Endothelial cell (in vitro differentiated cells): ENCODE measurements around the gene SPDYE3. TPM values are rescaled to one million over a fixed set of nuclear protein-coding genes. Genes with fewer than 3 reads are reported as not detected.
"Not testable (repeated sequence)": the region's sequence is repeated elsewhere in the genome, so short reads cannot be mapped to it uniquely, and the experiment has no call there.

Experiments
- DNase-seq: peaks from one replicate; pipeline ENCODE4 v3.0.0; 2021; ENCODE audit warnings: low spot score
- H3K27ac Mint-ChIP-seq: one replicate; pipeline ENCODE4 v1.8.0; 2021; ENCODE audit warnings: mixed read lengths, inconsistent platforms; ENCODE audit not compliant: unreplicated experiment
- H3K27me3 Mint-ChIP-seq: one replicate; pipeline ENCODE4 v1.8.0; 2021; ENCODE audit warnings: mild to moderate bottlenecking, moderate library complexity, mixed read lengths, inconsistent platforms; ENCODE audit not compliant: unreplicated experiment
- H3K36me3 Mint-ChIP-seq: one replicate; pipeline ENCODE4 v1.8.0; 2021; ENCODE audit warnings: mild to moderate bottlenecking, low read depth, mixed read lengths, inconsistent platforms; ENCODE audit not compliant: unreplicated experiment
- H3K4me1 Mint-ChIP-seq: one replicate; pipeline ENCODE4 v1.8.0; 2021; ENCODE audit warnings: mild to moderate bottlenecking, mixed read lengths, inconsistent platforms; ENCODE audit not compliant: unreplicated experiment
- H3K4me3 Mint-ChIP-seq: one replicate; pipeline ENCODE4 v1.8.0; 2021; ENCODE audit warnings: mild to moderate bottlenecking, mixed read lengths, inconsistent platforms; ENCODE audit not compliant: unreplicated experiment
- H3K9me3 Mint-ChIP-seq: one replicate; pipeline ENCODE4 v1.8.0; 2021; ENCODE audit warnings: mixed read lengths, inconsistent platforms; ENCODE audit not compliant: unreplicated experiment
- total RNA-seq: library from RNA; stranded (reverse); fragmentation: NEBNext Ultra II Directional; extraction: Animal tissue kit (Norgen Biotek cat#: 25700); gene quantifications from one replicate; pipeline ENCODE4 v1.2.1, GENCODE V29; 2021; ENCODE audit not compliant: unreplicated experiment
- TF ChIP-seq, protein P1 (sequence below): fragments of 200-600 bp; sonication (generic); IDR thresholded peaks from one replicate; pipeline ENCODE4 v1.5.0; 2021; ENCODE audit warnings: antibody characterized with exemption; ENCODE audit not compliant: unreplicated experiment

Gene SPDYE3
- total RNA-seq, 1 donor from 2014 or later: not detected

DNA sequence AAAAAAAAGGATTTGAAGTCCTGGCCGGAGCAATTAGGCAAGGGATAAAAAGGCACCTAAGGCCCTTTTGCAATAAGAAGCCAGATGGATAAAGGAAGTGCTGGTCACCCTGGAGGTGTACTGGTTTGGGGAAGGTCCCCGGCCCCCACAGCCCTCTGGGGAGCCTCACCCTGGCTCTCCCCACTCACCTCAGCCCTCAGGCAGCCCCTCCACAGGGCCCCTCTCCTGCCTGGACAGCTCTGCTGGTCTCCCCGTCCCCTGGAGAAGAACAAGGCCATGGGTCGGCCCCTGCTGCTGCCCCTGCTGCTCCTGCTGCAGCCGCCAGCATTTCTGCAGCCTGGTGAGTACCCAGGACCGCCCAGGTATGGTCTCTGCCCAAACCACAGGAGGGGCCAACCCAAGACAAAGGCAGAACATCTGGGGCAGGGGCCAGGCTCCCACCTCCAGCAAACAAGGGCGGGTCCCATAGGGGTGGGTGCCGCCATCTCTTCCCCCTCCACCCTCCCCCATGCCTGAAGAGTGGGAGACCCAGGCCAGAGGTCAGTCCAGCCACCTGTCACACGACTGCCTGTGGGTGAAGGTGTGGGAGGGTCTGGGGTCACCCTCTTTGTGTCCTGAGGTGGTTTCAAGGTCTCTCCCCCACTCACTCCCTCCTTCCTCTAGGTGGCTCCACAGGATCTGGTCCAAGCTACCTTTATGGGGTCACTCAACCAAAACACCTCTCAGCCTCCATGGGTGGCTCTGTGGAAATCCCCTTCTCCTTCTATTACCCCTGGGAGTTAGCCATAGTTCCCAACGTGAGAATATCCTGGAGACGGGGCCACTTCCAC is 50.7 kb downstream of the SPDYE3 start, which contains the start of gene PILRB:
TSS of gene PILRB (plus strand) at position 91 of the 830 bp plus-strand sequence. CDS start at position 277, 186 bp downstream.
- Mint-ChIP-seq H3K36me3 (peaks cover 33% of the 10 kb centered on the region), H3K4me1 (no peaks in the 10 kb centered on the region), H3K4me3 (no peak within 1 kb of the TSS), H3K27me3 (peaks cover 6% of the 10 kb centered on the region), H3K27ac (peak within 1 kb of the TSS; percentile 9), H3K9me3 (no peaks in the 10 kb centered on the region)
- DNase-seq: no peak
- TF ChIP-seq, protein P1, sequence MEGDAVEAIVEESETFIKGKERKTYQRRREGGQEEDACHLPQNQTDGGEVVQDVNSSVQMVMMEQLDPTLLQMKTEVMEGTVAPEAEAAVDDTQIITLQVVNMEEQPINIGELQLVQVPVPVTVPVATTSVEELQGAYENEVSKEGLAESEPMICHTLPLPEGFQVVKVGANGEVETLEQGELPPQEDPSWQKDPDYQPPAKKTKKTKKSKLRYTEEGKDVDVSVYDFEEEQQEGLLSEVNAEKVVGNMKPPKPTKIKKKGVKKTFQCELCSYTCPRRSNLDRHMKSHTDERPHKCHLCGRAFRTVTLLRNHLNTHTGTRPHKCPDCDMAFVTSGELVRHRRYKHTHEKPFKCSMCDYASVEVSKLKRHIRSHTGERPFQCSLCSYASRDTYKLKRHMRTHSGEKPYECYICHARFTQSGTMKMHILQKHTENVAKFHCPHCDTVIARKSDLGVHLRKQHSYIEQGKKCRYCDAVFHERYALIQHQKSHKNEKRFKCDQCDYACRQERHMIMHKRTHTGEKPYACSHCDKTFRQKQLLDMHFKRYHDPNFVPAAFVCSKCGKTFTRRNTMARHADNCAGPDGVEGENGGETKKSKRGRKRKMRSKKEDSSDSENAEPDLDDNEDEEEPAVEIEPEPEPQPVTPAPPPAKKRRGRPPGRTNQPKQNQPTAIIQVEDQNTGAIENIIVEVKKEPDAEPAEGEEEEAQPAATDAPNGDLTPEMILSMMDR: no peak

DNA sequence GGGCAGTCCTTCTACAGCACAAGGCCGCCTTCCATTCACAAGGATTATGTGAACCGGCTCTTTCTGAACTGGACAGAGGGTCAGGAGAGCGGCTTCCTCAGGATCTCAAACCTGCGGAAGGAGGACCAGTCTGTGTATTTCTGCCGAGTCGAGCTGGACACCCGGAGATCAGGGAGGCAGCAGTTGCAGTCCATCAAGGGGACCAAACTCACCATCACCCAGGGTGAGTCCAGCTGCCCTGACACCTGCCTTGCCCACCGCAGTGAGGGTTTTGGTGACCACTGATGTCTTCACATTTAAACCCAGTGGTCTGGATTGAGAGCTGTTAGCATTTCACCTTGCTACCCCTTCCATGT is 51.3 kb downstream of the SPDYE3 start:
- Mint-ChIP-seq H3K36me3 (peaks cover 33% of the 10 kb centered on the region), H3K27me3 (peaks cover 3% of the 10 kb centered on the region), H3K27ac (no peak overlapping the region), H3K4me3 (peak overlapping the region; percentile 79), H3K9me3 (no peaks in the 10 kb centered on the region), H3K4me1 (no peaks in the 10 kb centered on the region)
- DNase-seq: no peak
- TF ChIP-seq, protein P1: no peak

DNA sequence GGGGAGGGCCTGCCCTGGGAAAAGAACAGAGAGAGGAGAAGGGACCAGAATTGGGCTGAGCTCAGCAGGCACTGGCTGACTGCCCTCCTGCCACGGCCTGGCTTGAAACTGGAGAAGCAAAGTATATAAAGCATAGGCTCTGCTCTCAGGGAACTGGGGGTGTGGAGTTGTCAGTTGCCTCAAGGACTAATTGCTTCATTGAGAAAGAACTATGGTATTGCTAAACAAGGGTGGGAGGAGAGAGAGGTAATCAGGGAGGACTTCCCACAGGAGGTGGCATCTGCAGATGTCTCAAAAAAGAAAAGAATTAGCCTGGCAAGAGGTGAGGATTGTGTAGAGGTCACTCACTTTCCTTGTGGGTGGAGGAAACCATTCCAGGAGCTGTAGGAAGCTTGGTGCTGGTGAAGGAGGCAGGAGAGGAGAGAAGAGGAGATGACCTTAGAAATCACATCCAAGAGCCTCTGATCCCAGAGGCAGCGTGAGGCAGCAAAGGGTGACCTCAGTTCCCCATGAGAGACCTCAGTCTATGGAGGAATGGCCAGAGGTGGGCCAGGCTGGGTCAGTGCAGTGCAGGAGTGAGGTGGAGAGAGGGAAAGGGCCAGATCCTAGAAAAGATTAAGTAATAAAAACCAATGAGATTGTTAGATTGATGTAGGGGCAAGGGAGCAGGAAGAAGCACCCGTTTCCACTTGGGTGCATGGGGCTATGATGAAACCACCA is 52.8 kb downstream of the SPDYE3 start:
- Mint-ChIP-seq H3K4me1 (no peaks in the 10 kb centered on the region), H3K27me3 (no peaks in the 10 kb centered on the region), H3K27ac (peak overlapping the region; percentile 26), H3K9me3 (no peaks in the 10 kb centered on the region), H3K36me3 (peaks cover 35% of the 10 kb centered on the region), H3K4me3 (peak overlapping the region; percentile 24)
- TF ChIP-seq, protein P1: no peak
- DNase-seq: no peak

DNA sequence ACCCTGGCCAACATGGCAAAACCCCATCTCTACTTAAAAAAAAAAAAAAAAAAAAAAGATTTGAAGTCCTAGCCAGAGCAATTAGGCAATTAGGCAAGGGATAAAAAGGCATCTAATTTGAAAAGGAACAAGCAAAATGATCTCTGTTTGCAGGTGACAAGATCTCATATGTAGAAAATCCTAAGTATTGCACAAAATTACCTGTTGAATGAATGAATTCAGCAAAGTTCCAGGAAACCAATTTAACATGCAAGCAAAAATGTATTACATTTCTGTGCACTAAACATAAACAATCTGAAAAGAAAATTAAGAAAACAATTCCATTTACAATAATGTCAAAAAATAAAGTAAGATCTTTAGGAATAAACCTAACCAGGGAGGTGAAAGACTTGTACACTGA is 55.6 kb downstream of the SPDYE3 start:
- Mint-ChIP-seq H3K9me3 (no peaks in the 10 kb centered on the region), H3K27me3 (peaks cover 11% of the 10 kb centered on the region), H3K36me3 (peaks cover 34% of the 10 kb centered on the region), H3K4me3 (no peak overlapping the region), H3K4me1 (no peaks in the 10 kb centered on the region), H3K27ac (no peak overlapping the region)
- DNase-seq: no peak
- TF ChIP-seq, protein P1: no peak

DNA sequence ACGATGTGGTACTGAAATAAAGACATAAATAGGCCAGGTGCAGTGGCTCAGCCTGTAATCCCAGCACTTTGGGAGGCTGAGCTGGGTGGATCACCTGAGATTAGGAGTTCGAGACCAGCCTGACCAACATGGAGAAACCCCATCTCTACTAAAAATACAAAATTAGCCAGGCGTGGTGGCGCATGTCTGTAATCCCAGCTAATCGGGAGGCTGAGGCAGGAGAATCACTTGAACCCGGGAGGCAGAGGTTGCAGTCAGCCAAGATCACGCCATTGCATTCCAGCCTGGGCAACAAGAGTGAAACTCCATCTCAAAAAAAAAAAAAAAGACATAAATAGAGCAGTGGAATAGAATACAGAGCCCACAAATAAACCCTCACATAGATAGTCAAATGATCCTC is 56.3 kb downstream of the SPDYE3 start:
- peaks cover 32% of the 10 kb centered on the region for H3K36me3 Mint-ChIP-seq
- not testable (repeated sequence) for H3K4me1 Mint-ChIP-seq, H3K4me3 Mint-ChIP-seq

More for the DNA sequence above, 56.3 kb downstream of the SPDYE3 start:
- H3K27ac Mint-ChIP-seq, DNase-seq, H3K9me3 Mint-ChIP-seq: not testable (repeated sequence)
- H3K27me3 Mint-ChIP-seq: peaks cover 11% of the 10 kb centered on the region
